Middle frontal gyrus (tissue), 1 donor: ENCODE results near the gene OR7E24.
"Not testable (repeated sequence)": the region's sequence is repeated elsewhere in the genome, so short reads cannot be mapped to it uniquely, and the experiment has no call there.

ENCODE experiments used
- DNase-seq: peaks from one replicate; pipeline ENCODE4 v3.0.0-alpha.2; 2015; ENCODE audit warnings: low spot score; ENCODE audit errors: extremely low spot score

The OR7E24 gene

DNA sequence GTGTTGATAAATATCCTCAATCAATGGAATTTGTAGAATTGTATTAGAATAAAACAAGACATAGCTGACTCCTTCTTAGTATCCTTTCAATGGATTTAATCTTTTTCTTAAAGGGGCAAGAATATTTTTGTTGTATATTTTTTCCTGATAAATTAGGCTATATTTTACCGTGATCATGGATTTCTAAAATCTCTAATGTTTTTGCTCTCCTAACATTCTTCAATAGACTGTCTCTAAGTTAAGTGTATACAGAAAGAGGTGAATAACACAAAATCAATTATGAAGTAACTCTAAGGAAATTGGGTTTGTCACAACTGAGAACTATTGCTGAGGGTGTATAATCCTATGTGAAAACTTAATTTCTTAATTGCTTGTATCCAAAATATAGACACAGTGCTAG lies at the start of gene OR7E24:
TSS of gene OR7E24 (plus strand) at position 301 of the 400 bp plus-strand sequence. CDS start 114 bp downstream, outside the sequence.
- DNase-seq = no peak

DNA sequence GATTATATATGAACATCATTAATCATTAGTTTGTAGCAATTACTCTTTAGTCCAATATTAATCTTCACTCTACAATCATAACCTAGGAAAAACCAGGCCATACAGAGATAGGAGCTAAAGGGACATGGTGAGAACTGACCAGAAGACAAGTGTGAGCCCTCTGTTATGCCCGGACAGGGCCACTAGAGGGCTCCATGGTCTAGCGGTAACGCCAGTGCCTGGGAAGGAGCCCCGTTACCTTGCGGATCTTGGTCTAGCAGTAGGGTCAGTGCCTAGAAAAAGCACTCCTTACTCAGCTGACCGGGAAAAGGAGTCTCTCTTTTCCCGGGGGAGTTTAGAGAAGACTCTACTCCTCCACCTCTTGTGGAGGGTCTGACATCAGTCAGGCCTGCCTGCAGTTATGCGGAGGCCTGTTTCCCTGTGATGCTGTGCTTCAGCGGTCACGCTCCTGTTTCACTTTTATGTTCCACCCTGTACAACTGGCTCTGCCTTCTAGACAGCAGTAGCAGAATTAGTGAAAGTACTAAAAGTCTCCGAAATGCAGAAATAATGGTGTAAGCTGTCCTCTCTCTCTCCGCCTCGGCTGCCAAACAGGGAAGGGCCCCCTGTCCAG lies 45.1 kb upstream of the OR7E24 start:
- peak; percentile 16 for DNase-seq

DNA sequence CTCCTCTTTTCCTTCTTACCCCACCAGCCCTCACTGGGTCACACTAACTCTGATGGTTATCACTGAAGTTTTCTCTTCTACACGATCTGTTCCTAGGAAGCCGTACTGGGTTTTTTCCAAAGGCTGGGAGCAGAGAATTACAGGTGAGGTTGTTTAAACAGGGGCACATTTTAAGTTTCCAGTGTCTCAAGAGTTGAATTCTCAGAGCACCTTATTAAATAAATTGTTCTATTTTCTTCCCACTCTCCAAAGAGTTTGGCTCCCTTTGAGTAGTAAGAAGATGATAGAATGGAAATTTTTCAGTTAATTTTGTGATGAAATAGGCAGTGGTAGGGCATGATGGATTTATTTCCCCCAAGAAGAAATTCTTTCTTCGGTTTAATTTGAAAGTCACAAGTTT lies 31.2 kb upstream of the OR7E24 start, which contains the start of gene OR7D4:
TSS of gene OR7D4 (minus strand) at position 101 of the 400 bp plus-strand sequence. CDS start 4,752 bp downstream, outside the sequence.
- DNase-seq = no peak

DNA sequence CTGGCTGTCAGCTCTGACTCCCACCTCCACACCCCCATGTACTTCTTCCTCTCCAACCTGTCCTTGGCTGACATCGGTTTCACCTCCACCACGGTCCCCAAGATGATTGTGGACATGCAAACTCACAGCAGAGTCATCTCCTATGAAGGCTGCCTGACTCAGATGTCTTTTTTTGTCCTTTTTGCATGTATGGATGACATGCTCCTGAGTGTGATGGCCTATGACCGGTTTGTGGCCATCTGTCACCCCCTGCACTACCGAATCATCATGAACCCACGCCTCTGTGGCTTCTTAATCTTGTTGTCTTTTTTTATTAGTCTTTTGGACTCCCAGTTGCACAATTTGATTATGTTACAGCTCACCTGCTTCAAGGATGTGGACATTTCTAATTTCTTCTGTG lies 506 bp downstream of the OR7E24 start:
- no peak for DNase-seq

DNA sequence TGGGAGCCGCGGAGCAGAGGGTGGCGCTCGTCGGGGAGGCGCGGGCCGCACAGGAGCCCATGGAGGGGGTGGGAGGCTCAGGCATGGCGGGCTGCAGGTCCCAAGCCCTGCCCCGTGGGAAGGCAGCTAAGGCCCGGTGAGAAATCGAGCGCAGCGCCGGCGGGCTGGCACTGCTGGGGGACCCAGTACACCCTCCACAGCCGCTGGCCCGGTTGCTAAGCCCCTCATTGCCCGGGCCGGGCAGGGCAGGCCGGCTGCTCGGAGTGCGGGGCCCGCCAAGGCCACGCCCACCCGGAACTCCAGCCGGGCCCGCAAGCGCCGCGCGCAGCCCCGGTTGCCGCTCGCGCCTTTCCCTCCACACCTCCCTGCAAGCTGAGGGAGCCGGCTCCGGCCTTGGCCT lies 32.8 kb downstream of the OR7E24 start:
- DNase-seq = not testable (repeated sequence)

DNA sequence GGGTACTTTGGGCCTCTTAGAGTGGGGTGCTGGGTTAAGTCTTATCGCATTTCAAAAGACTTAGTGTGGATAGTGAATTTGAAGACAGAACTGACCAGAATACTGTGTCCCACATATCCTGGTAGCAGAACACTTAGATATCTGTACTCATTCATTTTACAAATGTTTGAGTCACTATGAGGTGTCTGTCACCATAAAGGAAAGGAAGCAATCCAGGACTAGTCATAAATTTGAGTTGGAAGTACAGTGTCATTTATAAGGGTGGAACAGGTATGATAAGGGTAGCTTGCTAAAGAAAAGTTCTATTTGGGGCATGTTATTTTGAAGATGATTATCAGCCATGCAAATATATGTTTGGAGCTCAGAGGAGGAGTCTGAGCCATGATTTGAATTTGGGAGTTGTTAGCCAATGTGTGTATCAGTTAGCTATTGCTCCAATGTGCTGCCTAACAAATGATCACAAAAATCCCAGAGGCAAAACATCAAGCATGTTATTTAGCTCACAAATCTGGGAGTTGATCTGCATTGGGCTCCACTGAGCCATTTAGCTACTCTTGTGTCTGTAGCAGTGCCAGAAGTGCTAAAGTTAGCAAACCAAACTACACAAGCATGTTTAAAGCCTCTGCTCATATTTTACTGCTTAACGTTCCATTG lies 38.6 kb downstream of the OR7E24 start:
- DNase-seq = no peak

DNA sequence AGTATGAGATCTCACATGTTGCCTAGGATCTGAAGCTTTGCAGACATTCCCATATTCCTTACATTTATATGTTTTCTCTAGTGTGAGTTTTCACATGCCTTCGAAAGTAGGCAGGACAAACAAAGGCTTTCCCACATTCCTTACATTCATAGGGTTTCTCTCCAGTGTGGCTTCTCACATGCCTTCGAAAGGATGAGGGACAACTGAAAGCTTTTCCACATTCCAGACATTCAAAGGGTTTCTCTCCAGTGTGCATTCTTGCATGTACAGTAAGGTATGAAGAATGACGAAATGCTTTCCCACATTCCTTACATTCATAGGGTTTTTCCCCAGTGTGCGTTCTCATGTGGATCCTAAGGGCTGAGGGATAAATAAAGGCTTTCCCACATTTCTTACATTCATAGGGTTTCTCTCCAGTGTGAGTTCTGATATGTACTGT lies 44.7 kb downstream of the OR7E24 start:
- DNase-seq = no peak

DNA sequence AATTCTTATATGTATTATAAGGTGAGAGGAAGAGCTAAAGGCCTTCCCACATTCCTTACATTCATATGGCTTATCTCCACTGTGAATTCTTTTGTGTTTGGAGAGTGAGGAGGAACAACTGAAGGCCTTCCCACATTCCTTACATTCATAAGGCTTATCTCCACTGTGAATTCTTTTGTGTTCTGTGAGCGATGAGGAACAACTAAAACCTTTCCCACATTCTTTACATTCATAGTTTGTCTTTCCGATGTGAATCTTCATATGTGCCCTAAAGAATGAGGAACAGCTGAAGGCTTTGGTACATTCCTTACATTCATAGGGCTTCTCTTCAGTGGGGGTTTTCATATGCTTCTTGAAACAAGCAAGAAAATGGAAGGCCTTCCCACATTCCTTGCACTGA lies 45.6 kb downstream of the OR7E24 start:
- no peak for DNase-seq
